ENCODE data around the gene PICALM. TPM values are rescaled to one million over a fixed set of nuclear protein-coding genes. Genes with fewer than 3 reads are reported as not detected.
A peak's percentile ranks its signal among the peaks of the same experiment; 100 is the strongest.

The PICALM gene
- total and polyA plus RNA-seq, 8 donors, result 23.3 to 90.9 (median 51.7) TPM

- Histone ChIP-seq H3K4me3 (no peak overlapping the region), H3K36me3 (no peaks in the 10 kb centered on the region), H3K9me3 (no peaks in the 10 kb centered on the region), H3K27me3 (no peaks in the 10 kb centered on the region), H3K4me1 (peaks cover 24 to 51% (median 48%) of the 10 kb centered on the region in 3 donors), H3K27ac (no peak overlapping the region)
- ATAC-seq (no peak), DNase-seq (no peak), FAIRE-seq (no peak)
- WGBS, 2 donors, result 91 to 94% methylated on average over 4 of the region's 4 CpGs
- no peak for TF ChIP-seq CTCF (IDR thresholded peaks at IDR 0.05)
- intact Hi-C loops (cut with DNase I), result loop anchor here in 1 of 3 donors (10.0 kb wide), 1 partner anchor 157 kb away; no protein-coding TSS in a partner anchor
These were observed 31.1 kb downstream of the PICALM start for GRCh38 chr11:86037743-86038142.

GRCh38 chr11:86035920-86036319, 33.0 kb downstream of the PICALM start:
- no peak overlapping the region for H3K4me3 ChIP-seq
- H3K4me1 ChIP-seq, result peaks cover 16 to 44% (median 31%) of the 10 kb centered on the region in 3 donors
- intact Hi-C loops (cut with DNase I), result loop anchor here in 1 of 3 donors (10.0 kb wide), 1 partner anchor 159 kb away; no protein-coding TSS in a partner anchor
- no peak for TF ChIP-seq CTCF (IDR thresholded peaks at IDR 0.05)
- DNase-seq (no peak), ATAC-seq (no peak), FAIRE-seq (no peak)
- no peak overlapping the region for H3K27ac ChIP-seq
- H3K27me3 ChIP-seq, result no peaks in the 10 kb centered on the region
- no peaks in the 10 kb centered on the region for H3K9me3 ChIP-seq
- WGBS, 2 donors, result 83 to 84% methylated on average over 2 of the region's 2 CpGs
- H3K36me3 ChIP-seq, result no peaks in the 10 kb centered on the region

- Histone ChIP-seq H3K4me1 (peaks cover 16 to 41% (median 28%) of the 10 kb centered on the region in 3 donors), H3K36me3 (no peaks in the 10 kb centered on the region), H3K27me3 (no peaks in the 10 kb centered on the region), H3K27ac (no peak overlapping the region), H3K4me3 (no peak overlapping the region), H3K9me3 (no peaks in the 10 kb centered on the region)
- peak in 3 of 4 donors; percentile 21 to 34 (median 25) for ATAC-seq
- intact Hi-C loops (cut with DNase I), result loop anchor here in 1 of 3 donors (10.0 kb wide), 1 partner anchor 160 kb away; no protein-coding TSS in a partner anchor
- WGBS, 2 donors, result 46 to 55% methylated on average over 1 of the region's 1 CpG
- no peak for FAIRE-seq
- no peak for TF ChIP-seq CTCF (IDR thresholded peaks at IDR 0.05)
- no peak for DNase-seq
These were observed 33.7 kb downstream of the PICALM start for GRCh38 chr11:86035164-86035563.

GRCh38 chr11:86034710-86035109, 34.2 kb downstream of the PICALM start:
- Histone ChIP-seq H3K36me3 (no peaks in the 10 kb centered on the region), H3K27ac (no peak overlapping the region), H3K4me3 (no peak overlapping the region), H3K4me1 (peaks cover 16 to 41% (median 28%) of the 10 kb centered on the region in 3 donors), H3K9me3 (no peaks in the 10 kb centered on the region), H3K27me3 (no peaks in the 10 kb centered on the region)
- no peak for FAIRE-seq
- no peak for DNase-seq
- intact Hi-C loops (cut with DNase I), result loop anchor here in 1 of 3 donors (10.0 kb wide), 1 partner anchor 160 kb away; no protein-coding TSS in a partner anchor
- 6 to 19% methylated on average over 2 of the region's 2 CpGs for WGBS, 2 donors
- peak; percentile 35 to 73 (median 68) for ATAC-seq
- TF ChIP-seq CTCF (IDR thresholded peaks at IDR 0.05), result no peak

- ATAC-seq (no peak), FAIRE-seq (no peak), DNase-seq (no peak)
- Histone ChIP-seq H3K4me3 (no peak overlapping the region), H3K27ac (no peak overlapping the region), H3K36me3 (peaks cover 0 to 33% (median 0%) of the 10 kb centered on the region in 3 donors), H3K9me3 (no peaks in the 10 kb centered on the region), H3K4me1 (no peaks in the 10 kb centered on the region), H3K27me3 (no peaks in the 10 kb centered on the region)
- TF ChIP-seq CTCF (IDR thresholded peaks at IDR 0.05), result no peak
- intact Hi-C loops (cut with DNase I), result no loop called here
- WGBS, 2 donors, result 92% methylated on average over 3 of the region's 3 CpGs
These were observed 47.5 kb downstream of the PICALM start for GRCh38 chr11:86021377-86021776.
